ENCODE measurements around the gene JAK1.

Gene JAK1

GRCh38 chr1:64884261-64885040 lies 81.9 kb downstream of the JAK1 start:
- H2AFZ ChIP-seq (ENCODE audit: low read length): no peak overlapping the region
- peaks cover 71% of the 10 kb centered on the region for H3K79me2 ChIP-seq (ENCODE audit: low read length)
- H3K27me3 ChIP-seq (replicated peaks; ENCODE audit: insufficient read depth, low read length): no peaks in the 10 kb centered on the region
- H3K4me2 ChIP-seq (ENCODE audit: low read depth, low read length): no peak overlapping the region
- DNase-seq: no peak
- no peak overlapping the region for H3K9ac ChIP-seq (ENCODE audit: low read length)
- TF ChIP-seq, protein P1, sequence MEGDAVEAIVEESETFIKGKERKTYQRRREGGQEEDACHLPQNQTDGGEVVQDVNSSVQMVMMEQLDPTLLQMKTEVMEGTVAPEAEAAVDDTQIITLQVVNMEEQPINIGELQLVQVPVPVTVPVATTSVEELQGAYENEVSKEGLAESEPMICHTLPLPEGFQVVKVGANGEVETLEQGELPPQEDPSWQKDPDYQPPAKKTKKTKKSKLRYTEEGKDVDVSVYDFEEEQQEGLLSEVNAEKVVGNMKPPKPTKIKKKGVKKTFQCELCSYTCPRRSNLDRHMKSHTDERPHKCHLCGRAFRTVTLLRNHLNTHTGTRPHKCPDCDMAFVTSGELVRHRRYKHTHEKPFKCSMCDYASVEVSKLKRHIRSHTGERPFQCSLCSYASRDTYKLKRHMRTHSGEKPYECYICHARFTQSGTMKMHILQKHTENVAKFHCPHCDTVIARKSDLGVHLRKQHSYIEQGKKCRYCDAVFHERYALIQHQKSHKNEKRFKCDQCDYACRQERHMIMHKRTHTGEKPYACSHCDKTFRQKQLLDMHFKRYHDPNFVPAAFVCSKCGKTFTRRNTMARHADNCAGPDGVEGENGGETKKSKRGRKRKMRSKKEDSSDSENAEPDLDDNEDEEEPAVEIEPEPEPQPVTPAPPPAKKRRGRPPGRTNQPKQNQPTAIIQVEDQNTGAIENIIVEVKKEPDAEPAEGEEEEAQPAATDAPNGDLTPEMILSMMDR (IDR thresholded peaks at IDR 0.05; ENCODE audit: low read length): no peak
- TF ChIP-seq EZH2phosphoT487 (IDR thresholded peaks at IDR 0.05; ENCODE audit: low read length) (no peak), EZH2 (optimal IDR thresholded peaks at IDR 0.05; ENCODE audit: low read depth, low read length) (no peak)
- no peak overlapping the region for H3K27ac ChIP-seq (ENCODE audit: low read length)
- H3K4me1 ChIP-seq (ENCODE audit: low read length): peaks cover 20% of the 10 kb centered on the region
- H3K9me3 ChIP-seq (replicated peaks; ENCODE audit: insufficient read depth, low read length): no peaks in the 10 kb centered on the region
- H4K20me1 ChIP-seq (ENCODE audit: insufficient read depth, low read length): peaks cover 14% of the 10 kb centered on the region; the same call in 1 of the 2 replicates
- H3K4me3 ChIP-seq (ENCODE audit: low read length): no peak overlapping the region
- H3F3A ChIP-seq (ENCODE audit: insufficient read depth, low read length): peaks cover 7% of the 10 kb centered on the region; the same call in 1 of the 2 replicates
- H3K9me2 ChIP-seq (replicated peaks; ENCODE audit: insufficient read depth, low read length): no peaks in the 10 kb centered on the region
- H3K36me3 ChIP-seq (replicated peaks; ENCODE audit: insufficient read depth, low read length): no peaks in the 10 kb centered on the region

DNA sequence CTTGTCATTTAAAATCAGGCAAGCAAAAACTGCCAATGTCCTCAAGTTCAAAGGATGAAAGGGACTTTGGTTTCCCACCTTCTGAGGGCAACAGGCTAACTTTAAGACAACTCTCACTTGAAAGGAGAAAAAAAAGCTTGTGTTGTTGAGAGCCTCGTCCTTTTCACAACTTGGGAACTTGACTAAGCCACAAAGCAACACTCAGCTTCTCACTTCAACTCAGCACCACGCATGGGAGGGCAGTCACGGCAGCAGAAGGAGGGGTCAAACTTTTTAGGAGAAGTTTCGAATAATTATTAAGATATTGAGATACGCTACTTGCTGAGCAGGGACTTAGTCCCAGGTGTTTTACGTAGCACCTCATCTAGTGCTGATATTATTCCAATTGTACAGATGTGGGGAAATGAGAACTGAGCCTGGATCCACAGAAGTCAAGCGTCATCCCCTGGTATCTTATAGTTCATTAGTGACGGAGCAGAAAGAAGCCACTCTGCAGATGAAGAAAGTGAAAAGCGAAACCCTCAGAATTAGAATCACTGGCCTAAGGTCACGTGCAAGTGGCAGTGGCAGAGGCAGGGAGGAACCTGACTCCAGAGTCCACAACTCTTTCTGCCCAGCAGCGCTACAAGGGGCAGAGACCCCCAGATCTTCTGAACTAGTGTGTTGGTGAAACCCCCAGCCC lies 83.6 kb downstream of the JAK1 start:
- Histone ChIP-seq H2AFZ (ENCODE audit: low read length) (no peak overlapping the region), H3K9ac (ENCODE audit: low read length) (no peak overlapping the region; the same call in 1 of the 2 replicates), H3K4me3 (ENCODE audit: low read length) (no peak overlapping the region), H4K20me1 (ENCODE audit: insufficient read depth, low read length) (peaks cover 12% of the 10 kb centered on the region; the same call in 1 of the 2 replicates), H3F3A (ENCODE audit: insufficient read depth, low read length) (peaks cover 7% of the 10 kb centered on the region; the same call in 1 of the 2 replicates), H3K4me2 (ENCODE audit: low read depth, low read length) (peak overlapping the region; percentile 48), H3K79me2 (ENCODE audit: low read length) (peaks cover 53% of the 10 kb centered on the region), H3K27ac (ENCODE audit: low read length) (peak overlapping the region; percentile 53; the same call in 1 of the 2 replicates), H3K36me3 (replicated peaks; ENCODE audit: insufficient read depth, low read length) (no peaks in the 10 kb centered on the region), H3K4me1 (ENCODE audit: low read length) (peaks cover 20% of the 10 kb centered on the region), H3K9me2 (replicated peaks; ENCODE audit: insufficient read depth, low read length) (no peaks in the 10 kb centered on the region), H3K9me3 (replicated peaks; ENCODE audit: insufficient read depth, low read length) (no peaks in the 10 kb centered on the region), H3K27me3 (replicated peaks; ENCODE audit: insufficient read depth, low read length) (no peaks in the 10 kb centered on the region)
- TF ChIP-seq, protein P1 (IDR thresholded peaks at IDR 0.05; ENCODE audit: low read length): no peak
- TF ChIP-seq EZH2phosphoT487 (IDR thresholded peaks at IDR 0.05; ENCODE audit: low read length) (no peak), EZH2 (optimal IDR thresholded peaks at IDR 0.05; ENCODE audit: low read depth, low read length) (no peak)
- peak; percentile 47 for DNase-seq

GRCh38 chr1:64881281-64881680 lies 85.1 kb downstream of the JAK1 start:
- Histone ChIP-seq H3K4me1 (ENCODE audit: low read length) (peaks cover 20% of the 10 kb centered on the region), H3F3A (ENCODE audit: insufficient read depth, low read length) (peaks cover 7% of the 10 kb centered on the region; the same call in 1 of the 2 replicates), H3K36me3 (replicated peaks; ENCODE audit: insufficient read depth, low read length) (no peaks in the 10 kb centered on the region), H3K27ac (ENCODE audit: low read length) (no peak overlapping the region), H3K4me3 (ENCODE audit: low read length) (no peak overlapping the region), H4K20me1 (ENCODE audit: insufficient read depth, low read length) (peaks cover 12% of the 10 kb centered on the region; the same call in 1 of the 2 replicates), H3K79me2 (ENCODE audit: low read length) (peaks cover 39% of the 10 kb centered on the region), H3K9me3 (replicated peaks; ENCODE audit: insufficient read depth, low read length) (no peaks in the 10 kb centered on the region), H3K4me2 (ENCODE audit: low read depth, low read length) (no peak overlapping the region), H3K27me3 (replicated peaks; ENCODE audit: insufficient read depth, low read length) (no peaks in the 10 kb centered on the region), H2AFZ (ENCODE audit: low read length) (no peak overlapping the region), H3K9me2 (replicated peaks; ENCODE audit: insufficient read depth, low read length) (no peaks in the 10 kb centered on the region), H3K9ac (ENCODE audit: low read length) (no peak overlapping the region)
- no peak for TF ChIP-seq EZH2 (optimal IDR thresholded peaks at IDR 0.05; ENCODE audit: low read depth, low read length)
- TF ChIP-seq, protein P1 (IDR thresholded peaks at IDR 0.05; ENCODE audit: low read length): no peak
- TF ChIP-seq EZH2phosphoT487 (IDR thresholded peaks at IDR 0.05; ENCODE audit: low read length): no peak
- DNase-seq: no peak

Measured in MM.1S (cell line).